CD1c-positive myeloid dendritic cell (primary cell): ENCODE data around the gene MUTYH.
"Not testable (repeated sequence)": the region's sequence is repeated elsewhere in the genome, so short reads cannot be mapped to it uniquely, and the experiment has no call there.

ENCODE experiments used
- DNase-seq: peaks from one replicate; pipeline ENCODE4 v3.0.0-alpha.2; 2016; ENCODE audit errors: extremely low spot score

Gene MUTYH

GRCh38 chr1:45339789-45340558 lies at the start of gene MUTYH, which contains the start of gene TOE1:
Gene MUTYH (minus strand): TSS chr1:45340440. CDS start chr1:45334505, 5,935 bp downstream.
Gene TOE1 (plus strand): TSS chr1:45340170. CDS start chr1:45340253, 83 bp downstream.
- DNase-seq, result peak; percentile 94

- DNase-seq, result no peak
Observed at GRCh38 chr1:45386219-45386618, 46.0 kb upstream of the MUTYH start.

GRCh38 chr1:45385302-45385701 lies 45.1 kb upstream of the MUTYH start:
- DNase-seq, result no peak

- not testable (repeated sequence) for DNase-seq
Observed at GRCh38 chr1:45384213-45384612, 44.0 kb upstream of the MUTYH start.

- DNase-seq, result no peak
Observed at GRCh38 chr1:45383191-45383590, 43.0 kb upstream of the MUTYH start.

GRCh38 chr1:45381243-45381642 lies 41.0 kb upstream of the MUTYH start:
- no peak for DNase-seq

- DNase-seq, result no peak
Observed at GRCh38 chr1:45380730-45381129, 40.5 kb upstream of the MUTYH start.

- no peak for DNase-seq
Observed at GRCh38 chr1:45380125-45380524, 39.9 kb upstream of the MUTYH start.

GRCh38 chr1:45379524-45379923 lies 39.3 kb upstream of the MUTYH start:
- no peak for DNase-seq

GRCh38 chr1:45378184-45378583 lies 37.9 kb upstream of the MUTYH start:
- no peak for DNase-seq

GRCh38 chr1:45375104-45376090 lies 35.2 kb upstream of the MUTYH start:
- DNase-seq, result no peak

GRCh38 chr1:45373573-45373972 lies 33.3 kb upstream of the MUTYH start:
- no peak for DNase-seq

GRCh38 chr1:45370575-45370974 lies 30.3 kb upstream of the MUTYH start:
- DNase-seq, result no peak

- no peak for DNase-seq
Observed at GRCh38 chr1:45365051-45365450, 24.8 kb upstream of the MUTYH start.

GRCh38 chr1:45364294-45364693 lies 24.1 kb upstream of the MUTYH start:
- DNase-seq, result no peak

GRCh38 chr1:45360981-45361380 lies 20.7 kb upstream of the MUTYH start:
- not testable (repeated sequence) for DNase-seq

- peak; percentile 70 for DNase-seq
Observed at GRCh38 chr1:45359882-45360513, 19.8 kb upstream of the MUTYH start.

GRCh38 chr1:45356186-45356585 lies 15.9 kb upstream of the MUTYH start:
- no peak for DNase-seq

GRCh38 chr1:45355683-45356082 lies 15.4 kb upstream of the MUTYH start:
- DNase-seq, result no peak

- no peak for DNase-seq
Observed at GRCh38 chr1:45354838-45355237, 14.6 kb upstream of the MUTYH start.

- DNase-seq, result no peak
Observed at GRCh38 chr1:45353685-45354084, 13.4 kb upstream of the MUTYH start.

GRCh38 chr1:45351508-45351907 lies 11.3 kb upstream of the MUTYH start:
- no peak for DNase-seq
